ENCODE data around the gene PGBD5. TPM values are rescaled to one million over a fixed set of nuclear protein-coding genes. Genes with fewer than 3 reads are reported as not detected.

PGBD5 gene
- total and polyA plus RNA-seq, 9 of the 15 experiments (the other 6 are each of a cell fraction or from before 2014, with no cell fraction given): under 0.01 to 0.40 (median 0.10) TPM; not detected in 3

DNA sequence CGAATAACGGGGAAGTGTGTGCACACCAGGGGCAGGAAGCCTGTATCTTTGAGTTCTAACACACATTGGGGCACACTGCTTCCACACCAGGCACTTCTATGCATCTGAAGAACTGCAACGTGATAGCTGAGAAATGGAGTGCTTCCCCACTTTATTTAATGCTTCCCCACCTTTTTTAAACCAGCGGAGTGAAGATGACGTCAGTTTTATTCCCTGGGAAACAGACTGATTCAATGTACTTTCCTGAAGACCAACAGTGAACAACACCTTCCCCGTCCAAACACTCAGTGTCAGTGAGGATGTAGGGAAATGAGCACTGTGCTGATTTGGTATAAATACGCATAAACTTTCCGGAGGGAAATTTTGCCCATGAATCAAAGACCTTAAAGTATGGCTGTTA lies 87.1 kb downstream of the PGBD5 start:
- FAIRE-seq (no peak), DNase-seq (ENCODE audit: extremely low read depth in 1 of 4, low spot score in 3 of 4) (no peak), ATAC-seq (no peak)
- in situ Hi-C loops (cut with MboI): no loop called here
- no TSS peak for BruUV-seq (replicated peaks)
- H3K36me3 ChIP-seq (ENCODE audit: control insufficient read depth, insufficient read depth, low read length): no peaks in the 10 kb centered on the region
- H3K4me2 ChIP-seq (ENCODE audit: insufficient read depth, low read length): no peak overlapping the region
- H3K4me1 ChIP-seq (replicated peaks in 1 of 2; ENCODE audit: control insufficient read depth in 2 of 2, insufficient read depth in 2 of 2, low read length in 2 of 2): no peaks in the 10 kb centered on the region
- intact Hi-C loops (cut with micrococcal nuclease): no loop called here
- H3K27me3 ChIP-seq (ENCODE audit: control insufficient read depth in 2 of 2, insufficient read depth in 2 of 2, low read length in 2 of 2): peaks cover 40 to 61% of the 10 kb centered on the region in 2 experiments
- no peak overlapping the region for H2AFZ ChIP-seq (ENCODE audit: low read depth, low read length)
- H3K9ac ChIP-seq (ENCODE audit: insufficient read depth in 1 of 2, low read depth in 2 of 2, low read length in 2 of 2): no peak overlapping the region
- POLR2A ChIA-PET: no interaction called here
- CTCF ChIA-PET (ENCODE audit: low intra/inter-chr PET ratio): no interaction called here
- no peaks in the 10 kb centered on the region for H3K79me2 ChIP-seq (ENCODE audit: control insufficient read depth, insufficient read depth, low read length)
- H4K20me1 ChIP-seq (replicated peaks; ENCODE audit: control insufficient read depth, insufficient read depth, low read length): no peaks in the 10 kb centered on the region
- no peak overlapping the region for H3K27ac ChIP-seq (ENCODE audit: extremely low read depth, low read depth, low read length)
- H3K9me3 ChIP-seq (replicated peaks; ENCODE audit: control insufficient read depth, insufficient read depth, low read depth, low read length): no peaks in the 10 kb centered on the region
- no peak overlapping the region for H3K4me3 ChIP-seq
- no peaks in the 10 kb centered on the region for H3K9me1 ChIP-seq (ENCODE audit: control insufficient read depth, insufficient read depth, low read length)
- 8% methylated on average over 8 of the region's 8 CpGs for WGBS (ENCODE audit: insufficient coverage, low coverage, missing lambda C conversion rate)
- TF ChIP-seq RBM25 (IDR thresholded peaks at IDR 0.05; ENCODE audit: low read depth, low read length, severe bottlenecking) (peak; percentile 36), FOXK2 (conservative IDR thresholded peaks at IDR 0.05 in 1 of 2, IDR thresholded peaks at IDR 0.05 in 1 of 2; ENCODE audit: low read depth in 2 of 2) (no peak), EZH2 (IDR thresholded peaks at IDR 0.05; ENCODE audit: borderline replicate concordance, low read depth, low read length) (0 out of 2 replicates have a peak, but pooled peaks have one; percentile 8), NR2C1 (IDR thresholded peaks at IDR 0.05) (no peak), NR2C1 (tag; IDR thresholded peaks at IDR 0.05) (no peak)

- in situ Hi-C loops (cut with MboI): no loop called here
These were observed 88.9 kb downstream of the PGBD5 start for GRCh38 chr1:230337266-230337665.

More at GRCh38 chr1:230337266-230337665, 88.9 kb downstream of the PGBD5 start:
- no peak overlapping the region for H3K4me2 ChIP-seq (ENCODE audit: insufficient read depth, low read length)
- POLR2A ChIA-PET: no interaction called here
- H4K20me1 ChIP-seq (replicated peaks; ENCODE audit: control insufficient read depth, insufficient read depth, low read length): no peaks in the 10 kb centered on the region
- H3K79me2 ChIP-seq (ENCODE audit: control insufficient read depth, insufficient read depth, low read length): no peaks in the 10 kb centered on the region
- WGBS (ENCODE audit: insufficient coverage, low coverage, missing lambda C conversion rate): 0% methylated on average over 5 of the region's 5 CpGs
- BruUV-seq (replicated peaks): no TSS peak
- CTCF ChIA-PET (ENCODE audit: low intra/inter-chr PET ratio): no interaction called here
- no peaks in the 10 kb centered on the region for H3K9me3 ChIP-seq (replicated peaks; ENCODE audit: control insufficient read depth, insufficient read depth, low read depth, low read length)
- H3K27ac ChIP-seq (ENCODE audit: extremely low read depth, low read depth, low read length): no peak overlapping the region
- TF ChIP-seq ZNF384 (IDR thresholded peaks at IDR 0.05; ENCODE audit: low read depth, low read length) (no peak), HSF4 (CRISPR knock-in tag; IDR thresholded peaks at IDR 0.05; ENCODE audit: borderline replicate concordance) (no peak), ARID1B (IDR thresholded peaks at IDR 0.05) (no peak), HMGXB4 (CRISPR knock-in tag; IDR thresholded peaks at IDR 0.05) (no peak), HOXB6 (CRISPR knock-in tag; IDR thresholded peaks at IDR 0.05; ENCODE audit: borderline replicate concordance) (no peak)
- FAIRE-seq: no peak
- H3K27me3 ChIP-seq (ENCODE audit: control insufficient read depth in 2 of 2, insufficient read depth in 2 of 2, low read length in 2 of 2): peaks cover 44 to 72% of the 10 kb centered on the region in 2 experiments
- ATAC-seq: no peak
- H3K4me3 ChIP-seq: no peak overlapping the region
- H3K4me1 ChIP-seq (replicated peaks in 1 of 2; ENCODE audit: control insufficient read depth in 2 of 2, insufficient read depth in 2 of 2, low read length in 2 of 2): peaks cover 3 to 7% of the 10 kb centered on the region in 2 experiments; a peak in 2 of 5 replicates
- no peak for DNase-seq (ENCODE audit: extremely low read depth in 1 of 4, low spot score in 3 of 4)
- H2AFZ ChIP-seq (ENCODE audit: low read depth, low read length): no peak overlapping the region
- no peaks in the 10 kb centered on the region for H3K9me1 ChIP-seq (ENCODE audit: control insufficient read depth, insufficient read depth, low read length)
- H3K36me3 ChIP-seq (ENCODE audit: control insufficient read depth, insufficient read depth, low read length): no peaks in the 10 kb centered on the region
- intact Hi-C loops (cut with micrococcal nuclease): no loop called here
- no peak overlapping the region for H3K9ac ChIP-seq (ENCODE audit: insufficient read depth in 1 of 2, low read depth in 2 of 2, low read length in 2 of 2)

Measured in K562 (cell line).